DMS53 treated with DMSO at 0.1 percent for 48 hours (cell line): ENCODE results near the gene NLRC5.
"Not testable (repeated sequence)": the region's sequence is repeated elsewhere in the genome, so short reads cannot be mapped to it uniquely, and the experiment has no call there.

Source experiments
- DNase-seq: peaks from one replicate; lab custom pipeline; 2025; ENCODE audit not compliant: unreplicated experiment; lab: John Stamatoyannopoulos, UW

NLRC5 gene

GRCh38 chr16:57069053-57069452 lies 79.7 kb downstream of the NLRC5 start:
- DNase-seq: no peak

DNA sequence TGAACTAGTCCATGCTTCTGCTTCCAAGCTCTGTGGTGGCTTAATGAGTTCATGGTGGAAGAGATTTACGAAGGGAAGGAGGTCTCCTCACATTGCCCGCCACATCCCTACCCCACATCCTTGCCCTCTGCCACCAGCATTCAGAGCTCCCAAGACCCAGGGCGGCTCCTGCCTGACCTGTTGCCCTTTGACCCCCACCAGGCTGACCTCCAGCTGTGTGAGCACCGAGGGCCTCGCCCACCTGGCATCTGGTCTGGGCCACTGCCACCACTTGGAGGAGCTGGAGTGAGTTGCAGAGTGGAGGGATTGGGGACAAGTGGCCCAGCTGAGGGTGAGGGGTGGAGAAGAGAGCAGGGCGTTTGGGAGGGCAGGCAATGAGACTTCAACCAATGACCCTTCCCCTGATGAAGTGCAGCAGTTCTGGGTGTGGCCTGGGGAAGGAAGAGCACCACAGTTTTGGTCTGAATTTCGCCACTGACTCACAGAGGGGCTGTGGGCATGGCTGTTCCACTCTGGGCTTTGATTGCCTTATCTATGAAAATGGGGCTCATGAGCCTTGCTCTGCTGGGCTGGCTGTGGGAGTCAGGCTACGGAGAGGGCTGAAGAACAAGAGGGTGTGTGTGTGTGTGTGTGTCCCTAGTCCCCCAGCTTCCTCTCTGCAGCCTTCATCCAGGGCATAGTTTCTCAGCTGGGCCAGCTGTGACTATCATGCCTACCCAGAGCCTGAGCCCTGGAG lies 80.4 kb downstream of the NLRC5 start:
- no peak for DNase-seq

GRCh38 chr16:57070424-57070823 lies 81.1 kb downstream of the NLRC5 start:
- DNase-seq: no peak

DNA sequence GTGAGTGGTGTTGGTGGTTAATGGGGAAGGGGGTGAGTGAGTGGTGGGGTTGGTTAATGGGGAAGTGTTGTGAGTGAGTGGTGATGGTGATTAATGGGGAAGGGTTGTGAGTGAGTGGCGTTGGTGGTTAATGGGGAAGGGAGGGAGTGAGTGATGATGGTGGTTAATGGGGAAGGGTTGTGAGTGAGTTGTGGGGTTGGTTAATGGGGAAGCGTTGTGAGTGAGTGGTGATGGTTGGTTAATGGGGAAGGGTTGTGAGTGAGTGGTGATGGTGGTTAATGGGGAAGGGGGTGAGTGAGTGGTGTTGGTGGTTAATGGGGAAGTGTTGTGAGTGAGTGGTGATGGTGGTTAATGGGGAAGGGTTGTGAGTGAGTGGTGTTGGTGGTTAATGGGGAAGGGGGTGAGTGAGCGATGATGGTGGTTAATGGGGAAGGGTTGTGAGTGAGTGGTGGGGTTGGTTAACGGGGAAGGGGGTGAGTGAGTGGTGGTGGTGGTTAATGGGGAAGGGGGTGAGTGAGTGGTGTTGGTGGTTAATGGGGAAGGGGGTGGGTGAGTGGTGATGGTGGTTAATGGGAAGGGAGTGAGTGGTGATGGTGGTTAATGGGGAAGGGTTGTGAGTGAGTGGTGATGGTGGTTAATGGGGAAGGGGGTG lies 81.8 kb downstream of the NLRC5 start:
- DNase-seq: not testable (repeated sequence)

DNA sequence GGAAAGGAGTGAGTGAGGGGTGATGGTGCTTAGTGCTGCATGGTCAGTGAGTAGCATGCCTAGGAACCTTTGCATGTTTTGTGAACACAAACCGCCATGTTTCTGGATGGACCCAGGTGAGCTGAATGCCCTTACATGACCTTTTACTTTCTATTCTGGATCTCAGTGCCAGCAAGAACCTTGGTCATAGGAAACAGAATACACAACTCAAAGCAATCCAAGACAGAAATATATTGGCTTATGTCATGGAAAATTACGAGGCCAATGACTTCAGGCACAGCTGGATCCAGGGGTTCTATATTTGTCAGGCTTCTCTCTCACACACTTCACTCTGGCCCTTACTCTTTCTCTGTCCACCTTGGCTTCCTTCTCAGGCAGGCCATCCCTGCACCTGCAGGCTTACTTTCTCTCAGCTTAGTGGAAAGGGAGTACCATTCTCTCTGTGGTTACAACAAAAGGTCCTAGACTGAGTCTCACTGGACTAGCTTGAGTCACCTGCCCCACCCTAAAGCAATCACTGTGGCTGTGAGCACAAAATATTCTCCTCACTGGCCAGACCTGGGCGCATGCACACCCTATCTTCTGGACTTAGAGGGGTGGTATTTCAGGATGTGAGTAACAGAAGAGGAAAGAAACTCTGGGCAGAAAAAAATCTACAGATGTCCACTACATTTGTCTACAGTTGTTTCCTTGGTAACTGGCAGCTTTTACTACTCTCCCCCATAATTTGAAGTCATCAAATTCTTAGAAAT lies 82.7 kb downstream of the NLRC5 start:
- no peak for DNase-seq

- DNase-seq: no peak
Observed at GRCh38 chr16:57072616-57073275, 83.4 kb downstream of the NLRC5 start.

DNA sequence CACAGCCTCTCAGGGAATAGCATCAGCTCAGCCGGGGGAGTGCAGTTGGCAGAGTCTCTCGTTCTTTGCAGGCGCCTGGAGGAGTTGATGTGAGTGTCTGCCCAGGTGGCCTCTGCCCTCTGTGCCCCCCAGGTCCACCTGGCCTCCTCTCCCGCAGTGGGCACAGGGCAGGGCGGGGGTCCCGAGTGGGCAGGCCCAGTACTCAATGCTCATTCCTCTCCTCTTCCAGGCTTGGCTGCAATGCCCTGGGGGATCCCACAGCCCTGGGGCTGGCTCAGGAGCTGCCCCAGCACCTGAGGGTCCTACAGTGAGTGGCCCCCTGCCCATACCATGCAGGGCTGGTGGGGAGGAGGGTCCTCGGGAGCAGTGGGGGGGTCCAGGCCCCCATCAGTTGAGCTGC lies 88.4 kb downstream of the NLRC5 start:
- DNase-seq: no peak

DNA sequence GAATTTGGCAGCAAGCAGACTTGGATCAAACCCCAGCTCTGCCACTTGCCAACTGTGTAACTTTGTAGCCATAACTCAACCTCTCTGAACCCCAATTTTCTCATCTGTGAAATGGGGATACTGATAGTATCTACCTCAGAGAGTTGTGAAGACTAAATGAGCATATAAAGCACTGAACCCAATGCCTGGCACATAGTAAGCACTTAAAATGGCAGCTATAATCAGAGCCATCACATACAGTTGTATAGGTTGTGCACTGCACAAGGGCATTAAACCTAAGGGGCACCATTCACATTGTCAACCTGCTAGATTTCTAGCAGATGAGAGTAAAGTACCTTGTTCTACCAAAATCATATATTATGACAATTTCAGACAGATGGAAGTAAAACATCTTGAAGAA lies 92.4 kb downstream of the NLRC5 start:
- no peak for DNase-seq

GRCh38 chr16:57082664-57083063 lies 93.3 kb downstream of the NLRC5 start:
- no peak for DNase-seq

DNA sequence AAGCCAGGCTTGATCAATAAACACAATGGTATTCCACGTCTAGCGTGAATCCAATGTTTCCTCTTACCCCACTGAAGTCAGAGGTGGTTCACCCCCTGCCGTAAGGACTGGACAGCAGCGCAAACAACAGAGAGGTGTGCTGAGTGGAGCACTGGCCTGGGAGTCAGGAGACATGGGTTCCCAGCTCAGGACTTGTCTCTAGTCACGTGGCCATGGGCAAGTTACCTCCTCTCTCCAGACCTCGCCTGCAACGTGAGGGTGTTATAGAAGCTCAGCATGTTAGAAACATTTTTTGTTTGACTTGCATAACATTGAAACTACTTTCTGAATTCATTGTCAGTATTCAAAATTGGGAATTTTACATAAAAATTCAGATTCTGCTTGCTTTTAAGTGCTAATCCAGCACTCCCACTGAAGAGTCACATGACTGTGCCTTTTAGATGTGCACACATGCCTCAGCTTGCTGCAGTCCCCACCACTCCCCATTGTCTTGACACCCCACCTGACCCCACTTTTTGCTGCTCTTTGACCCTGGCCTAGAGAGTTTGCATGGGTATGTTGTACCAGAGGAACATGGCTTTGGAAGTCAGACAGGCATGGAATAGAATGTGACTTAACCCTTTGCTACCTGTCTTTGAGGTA lies 94.2 kb downstream of the NLRC5 start:
- DNase-seq: no peak

DNA sequence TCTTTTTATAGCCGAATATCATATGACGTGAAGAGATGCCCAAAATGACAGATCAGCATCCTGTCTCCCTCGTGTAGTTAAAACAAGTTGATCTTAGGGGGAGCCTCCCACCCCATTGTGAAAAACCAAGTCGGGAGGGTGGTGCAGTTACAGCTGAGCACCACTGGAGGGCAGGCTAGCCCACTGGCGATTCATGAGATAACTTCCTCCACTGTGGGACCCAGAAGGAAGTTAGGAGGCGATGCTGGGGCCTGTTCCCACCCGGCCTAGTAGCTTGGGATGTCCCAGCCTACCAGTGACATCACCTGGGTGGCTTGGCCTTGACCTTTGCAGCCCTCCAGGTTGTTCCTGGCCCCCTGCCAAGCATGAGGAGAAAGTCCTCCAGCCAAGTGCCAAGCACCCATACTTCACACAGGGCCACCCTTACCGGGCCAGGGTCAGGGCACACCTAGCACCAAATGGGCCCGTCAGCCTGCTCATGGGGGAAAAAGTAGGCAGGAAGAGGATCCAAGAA lies 95.0 kb downstream of the NLRC5 start:
- DNase-seq: peak; percentile 38

DNA sequence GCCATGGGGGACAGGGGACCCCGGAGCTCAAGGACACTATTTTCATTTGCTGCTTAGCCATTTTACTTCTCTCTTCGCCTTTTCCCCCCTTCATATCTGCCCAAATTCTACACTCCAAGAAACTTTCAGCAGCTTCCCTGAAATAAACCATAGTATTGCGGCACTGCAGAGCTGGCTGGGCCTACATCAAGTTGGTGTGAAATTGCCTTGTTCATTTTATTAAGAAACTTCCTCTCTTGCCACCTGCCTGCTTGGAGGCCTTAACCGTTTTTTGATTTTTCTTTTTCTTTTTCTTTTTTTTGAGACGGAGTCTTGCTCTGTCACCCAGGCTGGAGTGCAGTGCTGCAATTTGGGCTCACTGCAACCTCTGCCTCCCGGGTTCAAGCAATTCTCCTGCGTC lies 95.6 kb downstream of the NLRC5 start:
- no peak for DNase-seq

GRCh38 chr16:57087003-57087402 lies 97.6 kb downstream of the NLRC5 start:
- no peak for DNase-seq

DNA sequence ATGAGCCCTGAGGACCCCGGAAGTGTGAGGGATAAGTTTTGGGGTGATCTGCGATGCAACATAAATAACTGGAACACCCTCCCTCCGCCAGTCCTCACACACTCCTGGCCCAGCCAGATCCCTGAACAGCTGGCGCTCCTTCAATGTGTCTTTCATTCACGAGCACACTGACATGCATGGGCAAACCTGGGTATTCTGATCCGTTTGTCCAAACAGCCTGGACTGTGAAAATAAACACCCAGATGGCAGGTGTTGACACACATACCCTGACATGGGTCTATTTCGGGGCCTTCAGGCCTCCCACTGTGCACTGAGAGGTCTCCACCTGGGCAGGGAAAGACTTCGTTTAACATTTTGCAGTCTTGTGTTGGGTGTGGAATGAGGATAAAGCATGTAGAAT lies 100.0 kb downstream of the NLRC5 start:
- peak; percentile 76 for DNase-seq

GRCh38 chr16:57091200-57091974 lies 102.0 kb downstream of the NLRC5 start:
- no peak for DNase-seq

GRCh38 chr16:57091975-57092785 lies 102.8 kb downstream of the NLRC5 start, which contains the start of gene CPNE2:
Gene CPNE2 (plus strand): TSS chr16:57092583. CDS start chr16:57110743, 18,160 bp downstream.
- DNase-seq: peak; percentile 24

- DNase-seq: no peak
Observed at GRCh38 chr16:57092786-57093411, 103.5 kb downstream of the NLRC5 start.

GRCh38 chr16:57093666-57094564 lies 104.6 kb downstream of the NLRC5 start:
- DNase-seq: no peak
